CD14-positive monocyte (primary cell): ENCODE measurements around the gene LRP1. TPM values are rescaled to one million over a fixed set of nuclear protein-coding genes. Genes with fewer than 3 reads are reported as not detected.
A peak's percentile ranks its signal among the peaks of the same experiment; 100 is the strongest.

ENCODE experiments used
- DNase-seq, 3 donors: peaks; one replicate each; pipeline ENCODE4 v3.0.0-alpha.2; 2011 to 2022
- H2AFZ ChIP-seq: 2 replicates; pipeline ENCODE4 v1.6.0; 2012; ENCODE audit warnings: mild to moderate bottlenecking, low read depth, low read length, inconsistent platforms; ENCODE audit not compliant: insufficient read depth, poor library complexity, severe bottlenecking
- H3K27ac ChIP-seq, 2 donors: 1 replicate in 1 of 2; 2 replicates in 1 of 2; pipeline ENCODE4 v1.5.1; 2012 to 2013; ENCODE audit warnings: low read length in 2 of 2, control low read depth in 1 of 2, inconsistent platforms in 1 of 2, low read depth in 1 of 2, mild to moderate bottlenecking in 1 of 2
- H3K27me3 ChIP-seq, 2 donors: one replicate each; pipeline versions ENCODE4 v1.6.0 to v1.6.1; 2011 to 2013; ENCODE audit warnings: low read length in 2 of 2; ENCODE audit not compliant: control insufficient read depth in 2 of 2, insufficient read depth in 2 of 2
- H3K36me3 ChIP-seq, 2 donors: replicated peaks in 1 of 2; 1 replicate in 1 of 2; 2 replicates in 1 of 2; pipeline versions ENCODE4 v1.5.1 to v1.6.1; 2012 to 2013; ENCODE audit warnings: low read length in 2 of 2, control low read depth in 1 of 2, inconsistent platforms in 1 of 2, mild to moderate bottlenecking in 1 of 2; ENCODE audit not compliant: insufficient read depth in 2 of 2, control insufficient read depth in 1 of 2
- H3K4me1 ChIP-seq, 2 donors: 1 replicate in 1 of 2; 2 replicates in 1 of 2; pipeline versions ENCODE4 v1.5.1 to v1.6.1; 2012 to 2013; ENCODE audit warnings: low read length in 2 of 2, control low read depth in 1 of 2, inconsistent platforms in 1 of 2, mild to moderate bottlenecking in 1 of 2, moderate library complexity in 1 of 2; ENCODE audit not compliant: insufficient read depth in 2 of 2, control insufficient read depth in 1 of 2
- H3K4me2 ChIP-seq: replicated peaks from 2 replicates; pipeline ENCODE3; 2012; ENCODE audit warnings: low read length, moderate library complexity, mild to moderate bottlenecking; ENCODE audit not compliant: poor library complexity, severe bottlenecking; ENCODE audit errors: extremely low read depth
- H3K4me3 ChIP-seq, 3 experiments: fragments of 200-600 bp in 1 of 3; sonication (generic) in 1 of 3; replicated peaks in 1 of 3; 1 replicate in 2 of 3; 2 replicates in 1 of 3; pipeline ENCODE4 v1.5.1; 2011 to 2013; ENCODE audit warnings: low read length in 3 of 3, mild to moderate bottlenecking in 3 of 3, control low read depth in 2 of 3, low read depth in 2 of 3, inconsistent platforms in 1 of 3, moderate library complexity in 1 of 3
- H3K79me2 ChIP-seq: 2 replicates; pipeline ENCODE4 v1.6.0; 2012; ENCODE audit warnings: mild to moderate bottlenecking, control low read depth, inconsistent platforms, low read length, moderate library complexity; ENCODE audit not compliant: insufficient read depth
- H3K9ac ChIP-seq: 2 replicates; pipeline ENCODE4 v1.6.0; 2017; ENCODE audit warnings: low read length, mild to moderate bottlenecking; ENCODE audit not compliant: insufficient read depth, poor library complexity, severe bottlenecking
- H3K9me3 ChIP-seq, 2 donors: replicated peaks in 1 of 2; 1 replicate in 1 of 2; 2 replicates in 1 of 2; pipeline versions ENCODE4 v1.5.1 to v1.6.1; 2012 to 2013; ENCODE audit warnings: low read length in 2 of 2, control low read depth in 1 of 2; ENCODE audit not compliant: control insufficient read depth in 1 of 2, insufficient read depth in 1 of 2
- H4K20me1 ChIP-seq: 2 replicates; pipeline ENCODE4 v1.6.0; 2012; ENCODE audit warnings: mild to moderate bottlenecking, low read length, control low read depth, moderate library complexity; ENCODE audit not compliant: insufficient read depth
- H3K27ac Mint-ChIP-seq, 7 donors: one replicate each; pipeline ENCODE4 v1.8.0; 2020; ENCODE audit warnings: mild to moderate bottlenecking in 7 of 7, mixed read lengths in 7 of 7, moderate library complexity in 6 of 7, inconsistent platforms in 2 of 7
- H3K27me3 Mint-ChIP-seq, 3 donors: one replicate each; pipeline ENCODE4 v1.8.0; 2021 to 2022; ENCODE audit warnings: low read depth in 3 of 3, mild to moderate bottlenecking in 3 of 3, mixed read lengths in 3 of 3, moderate library complexity in 3 of 3, inconsistent platforms in 1 of 3
- H3K36me3 Mint-ChIP-seq, 2 donors: one replicate each; pipeline ENCODE4 v1.8.0; 2020; ENCODE audit warnings: mixed read lengths in 2 of 2, inconsistent platforms in 1 of 2, mild to moderate bottlenecking in 1 of 2
- H3K4me1 Mint-ChIP-seq: one replicate; pipeline ENCODE4 v1.8.0; 2020; ENCODE audit warnings: mild to moderate bottlenecking, mixed read lengths
- H3K4me3 Mint-ChIP-seq, 2 donors: one replicate each; pipeline ENCODE4 v1.8.0; 2020; ENCODE audit warnings: mild to moderate bottlenecking in 2 of 2, mixed read lengths in 2 of 2, moderate library complexity in 1 of 2
- H3K9me3 Mint-ChIP-seq, 7 donors: one replicate each; pipeline ENCODE4 v1.8.0; 2020 to 2022; ENCODE audit warnings: mixed read lengths in 7 of 7, mild to moderate bottlenecking in 6 of 7, moderate library complexity in 6 of 7, inconsistent platforms in 2 of 7
- CTCF ChIP-seq: fragments of 200-600 bp; IDR thresholded peaks from one replicate; pipeline ENCODE4 v1.8.0; 2022; ENCODE audit warnings: antibody characterized with exemption, mild to moderate bottlenecking
- WGBS: methylation state at CpG from one replicate; pipeline ENCODE4 v1.1.5; 2013; ENCODE audit warnings: missing lambda C conversion rate; ENCODE audit not compliant: insufficient coverage; 5-methylcytosine and 5-hydroxymethylcytosine counted together
- intact Hi-C, 2 donors: fragments of 100-400 bp; cut with micrococcal nuclease; formaldehyde crosslinking; loops; one replicate each; pipeline versions ENCODE4 v1.15.0 to v1.15.1; 2023
- polyA plus RNA-seq, 3 donors: library from polyadenylated mRNA; depleted of rRNA in 1 of 3; unstranded in 2 of 3; stranded (reverse) in 1 of 3; fragments of 300-500 nt in 2 of 3; fragments of >200 nt in 1 of 3; fragmentation: Illumina TruSeq in 2 of 3; gene quantifications; 1 replicate in 2 of 3; 2 replicates in 1 of 3; pipeline ENCODE4 v1.2.3, GENCODE V29; 2012 to 2021

Gene LRP1
- polyA plus RNA-seq, 3 donors, result 5.5 to 246 (median 10.5) TPM

- H3K4me3 ChIP-seq, result peak overlapping the region in 1 of 3 experiments; percentile 32
- H4K20me1 ChIP-seq, result peaks cover 100% of the 10 kb centered on the region
- H3K9ac ChIP-seq, result peak overlapping the region; percentile 27
- H3K79me2 ChIP-seq, result peaks cover 54% of the 10 kb centered on the region
- H3K4me2 ChIP-seq, result peak overlapping the region; percentile 39
- H3K27me3 ChIP-seq, result no peaks in the 10 kb centered on the region
- no peak overlapping the region for H2AFZ ChIP-seq
- peak overlapping the region; percentile 27 to 91 (median 88) for H3K27ac Mint-ChIP-seq
- DNase-seq, result peak in 1 of 3 donors; percentile 31
- no peaks in the 10 kb centered on the region for H3K9me3 ChIP-seq
- H3K9me3 Mint-ChIP-seq, result no peaks in the 10 kb centered on the region
- peaks cover 68 to 93% of the 10 kb centered on the region in 2 donors for H3K36me3 ChIP-seq
- intact Hi-C loops, result no loop called here
- H3K4me1 Mint-ChIP-seq, result peaks cover 69% of the 10 kb centered on the region
- H3K4me1 ChIP-seq, result peaks cover 33 to 56% of the 10 kb centered on the region in 2 donors
- peak overlapping the region; percentile 26 to 67 for H3K27ac ChIP-seq
- no peak for TF ChIP-seq CTCF
- H3K27me3 Mint-ChIP-seq, result peaks cover 0 to 8% (median 0%) of the 10 kb centered on the region in 3 donors
- WGBS, result 25% methylated on average over 2 of the region's 13 CpGs
- H3K4me3 Mint-ChIP-seq, result peak overlapping the region in 1 of 2 donors; percentile 79
- peaks cover 79 to 80% of the 10 kb centered on the region in 2 donors for H3K36me3 Mint-ChIP-seq
Observed at GRCh38 chr12:57138526-57139272, 10.4 kb downstream of the LRP1 start.

DNA sequence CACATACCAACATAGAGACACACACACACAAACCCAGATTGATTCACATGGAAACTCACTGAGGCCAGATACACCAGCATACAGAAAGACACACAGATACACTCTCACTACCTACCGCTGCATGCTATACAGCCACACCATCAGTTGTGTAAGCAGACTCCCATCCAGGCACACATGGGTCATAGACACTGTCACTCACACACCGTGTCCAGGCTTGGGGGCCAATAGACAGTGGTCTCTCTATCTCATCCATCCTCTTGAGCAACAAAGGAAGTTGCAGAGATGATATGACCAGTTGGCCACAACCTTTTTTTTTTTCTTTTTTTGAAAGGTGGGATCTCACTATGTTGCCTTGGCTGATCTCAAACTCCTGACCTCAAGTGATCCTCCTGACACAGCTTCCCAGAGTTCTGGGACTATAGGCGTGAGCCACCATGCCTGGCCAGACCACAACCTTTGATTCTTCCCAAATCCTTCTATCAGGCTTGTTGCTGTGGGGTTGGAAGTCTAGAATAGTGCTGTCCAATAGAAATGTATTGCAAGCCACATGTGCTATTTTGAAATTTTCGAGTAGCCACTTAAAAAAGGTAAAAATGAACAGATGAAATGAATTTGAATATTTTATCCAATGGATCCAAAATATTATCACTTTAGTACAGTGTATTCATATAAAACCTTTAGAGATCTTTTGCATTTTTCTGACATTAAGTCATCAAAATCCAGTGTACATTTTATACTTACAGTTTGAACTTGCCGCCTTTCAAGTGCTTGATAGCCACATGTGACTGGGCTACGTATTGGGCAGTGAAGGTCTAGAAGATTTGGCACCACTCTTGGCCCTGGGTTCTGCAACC is 11.7 kb downstream of the LRP1 start:
- H4K20me1 ChIP-seq, result peaks cover 100% of the 10 kb centered on the region
- H3K36me3 Mint-ChIP-seq, result peaks cover 80 to 83% of the 10 kb centered on the region in 2 donors
- no peaks in the 10 kb centered on the region for H3K27me3 ChIP-seq
- no peaks in the 10 kb centered on the region for H3K9me3 ChIP-seq
- H3K4me3 Mint-ChIP-seq, result no peak overlapping the region
- intact Hi-C loops, result no loop called here
- peaks cover 32 to 49% of the 10 kb centered on the region in 2 donors for H3K4me1 ChIP-seq
- peaks cover 0 to 8% (median 0%) of the 10 kb centered on the region in 3 donors for H3K27me3 Mint-ChIP-seq
- H3K4me1 Mint-ChIP-seq, result peaks cover 59% of the 10 kb centered on the region
- H3K9ac ChIP-seq, result no peak overlapping the region
- no peak for TF ChIP-seq CTCF
- peak overlapping the region; percentile 1 to 86 (median 42) for H3K27ac Mint-ChIP-seq
- H3K4me2 ChIP-seq, result no peak overlapping the region
- no peak overlapping the region for H2AFZ ChIP-seq
- H3K79me2 ChIP-seq, result peaks cover 44% of the 10 kb centered on the region
- no peak overlapping the region for H3K4me3 ChIP-seq
- DNase-seq, result no peak
- H3K36me3 ChIP-seq, result peaks cover 80 to 95% of the 10 kb centered on the region in 2 donors
- no peaks in the 10 kb centered on the region for H3K9me3 Mint-ChIP-seq
- WGBS, result 63% methylated on average over 3 of the region's 6 CpGs
- peak overlapping the region in 1 of 2 donors; percentile 67 for H3K27ac ChIP-seq
